CD8-positive, alpha-beta memory T cell (primary cell): Measurements from ENCODE around the gene SPEF1. TPM values are rescaled to one million over a fixed set of nuclear protein-coding genes. Genes with fewer than 3 reads are reported as not detected.

ENCODE experiments used
- CTCF ChIA-PET: fragments of 350-600 bp; sonication (Branson Sonifier 250); formaldehyde crosslinking; loops from one replicate; lab custom pipeline; 2021; ENCODE audit warnings: antibody characterized with exemption; lab: Charles Lee
- POLR2A ChIA-PET: fragments of 350-600 bp; sonication (Branson Sonifier 250); formaldehyde crosslinking; loops from one replicate; lab custom pipeline; 2021; ENCODE audit warnings: antibody characterized with exemption; lab: Charles Lee
- DNase-seq, 5 donors: peaks; one replicate each; pipeline versions ENCODE4 v3.0.0 to v3.0.0-alpha.2; 2020 to 2022; ENCODE audit warnings: mixed read lengths in 1 of 5
- H3K27ac ChIP-seq: one replicate; pipeline ENCODE4 v1.7.0; 2013; ENCODE audit warnings: low read depth, mild to moderate bottlenecking, low read length, moderate library complexity
- H3K27me3 ChIP-seq: 2 replicates; pipeline ENCODE4 v1.7.0; 2013; ENCODE audit warnings: low read length, mild to moderate bottlenecking; ENCODE audit not compliant: insufficient read depth, poor library complexity, severe bottlenecking
- H3K36me3 ChIP-seq: 2 replicates; pipeline ENCODE4 v1.7.0; 2013; ENCODE audit warnings: mild to moderate bottlenecking, low read length, moderate library complexity; ENCODE audit not compliant: insufficient read depth
- H3K4me1 ChIP-seq: 2 replicates; pipeline ENCODE4 v1.7.0; 2013; ENCODE audit warnings: mild to moderate bottlenecking, low read length, moderate library complexity; ENCODE audit not compliant: insufficient read depth
- H3K4me3 ChIP-seq: 2 replicates; pipeline ENCODE4 v1.7.0; 2013; ENCODE audit warnings: mild to moderate bottlenecking, low read length
- H3K9me3 ChIP-seq: 2 replicates; pipeline ENCODE4 v1.7.0; 2013; ENCODE audit warnings: mild to moderate bottlenecking, low read length
- H3K27ac Mint-ChIP-seq, 8 donors: one replicate each; pipeline ENCODE4 v1.8.0; 2020 to 2021; ENCODE audit warnings: mixed read lengths in 8 of 8, mild to moderate bottlenecking in 6 of 8, inconsistent platforms in 3 of 8, moderate library complexity in 3 of 8
- H3K27me3 Mint-ChIP-seq, 2 donors: one replicate each; pipeline ENCODE4 v1.8.0; 2020 to 2021; ENCODE audit warnings: mixed read lengths in 2 of 2, mild to moderate bottlenecking in 1 of 2, moderate library complexity in 1 of 2
- H3K36me3 Mint-ChIP-seq, 3 donors: one replicate each; pipeline ENCODE4 v1.8.0; 2020 to 2021; ENCODE audit warnings: mixed read lengths in 3 of 3, inconsistent platforms in 1 of 3, mild to moderate bottlenecking in 1 of 3
- H3K4me1 Mint-ChIP-seq, 3 donors: one replicate each; pipeline ENCODE4 v1.8.0; 2020 to 2021; ENCODE audit warnings: mixed read lengths in 3 of 3, inconsistent platforms in 1 of 3, mild to moderate bottlenecking in 1 of 3
- H3K4me3 Mint-ChIP-seq, 7 donors: one replicate each; pipeline ENCODE4 v1.8.0; 2020 to 2021; ENCODE audit warnings: mixed read lengths in 7 of 7, mild to moderate bottlenecking in 6 of 7, moderate library complexity in 4 of 7, inconsistent platforms in 2 of 7
- H3K9me3 Mint-ChIP-seq, 5 donors: one replicate each; pipeline ENCODE4 v1.8.0; 2020 to 2022; ENCODE audit warnings: mixed read lengths in 5 of 5, mild to moderate bottlenecking in 3 of 5, moderate library complexity in 2 of 5, inconsistent platforms in 1 of 5
- polyA plus RNA-seq: library from polyadenylated mRNA; unstranded; fragments of 300-500 nt; fragmentation: Illumina TruSeq; gene quantifications from one replicate; pipeline ENCODE4 v1.2.3, GENCODE V29; 2021
- total RNA-seq, 2 experiments: library from RNA; stranded (reverse); gene quantifications; one replicate each; pipeline ENCODE4 v1.2.3, GENCODE V29; 2021

Gene SPEF1
- total and polyA plus RNA-seq, 3 experiments from 2014 or later = 0.13 to 0.24 TPM; not detected in 1

DNA sequence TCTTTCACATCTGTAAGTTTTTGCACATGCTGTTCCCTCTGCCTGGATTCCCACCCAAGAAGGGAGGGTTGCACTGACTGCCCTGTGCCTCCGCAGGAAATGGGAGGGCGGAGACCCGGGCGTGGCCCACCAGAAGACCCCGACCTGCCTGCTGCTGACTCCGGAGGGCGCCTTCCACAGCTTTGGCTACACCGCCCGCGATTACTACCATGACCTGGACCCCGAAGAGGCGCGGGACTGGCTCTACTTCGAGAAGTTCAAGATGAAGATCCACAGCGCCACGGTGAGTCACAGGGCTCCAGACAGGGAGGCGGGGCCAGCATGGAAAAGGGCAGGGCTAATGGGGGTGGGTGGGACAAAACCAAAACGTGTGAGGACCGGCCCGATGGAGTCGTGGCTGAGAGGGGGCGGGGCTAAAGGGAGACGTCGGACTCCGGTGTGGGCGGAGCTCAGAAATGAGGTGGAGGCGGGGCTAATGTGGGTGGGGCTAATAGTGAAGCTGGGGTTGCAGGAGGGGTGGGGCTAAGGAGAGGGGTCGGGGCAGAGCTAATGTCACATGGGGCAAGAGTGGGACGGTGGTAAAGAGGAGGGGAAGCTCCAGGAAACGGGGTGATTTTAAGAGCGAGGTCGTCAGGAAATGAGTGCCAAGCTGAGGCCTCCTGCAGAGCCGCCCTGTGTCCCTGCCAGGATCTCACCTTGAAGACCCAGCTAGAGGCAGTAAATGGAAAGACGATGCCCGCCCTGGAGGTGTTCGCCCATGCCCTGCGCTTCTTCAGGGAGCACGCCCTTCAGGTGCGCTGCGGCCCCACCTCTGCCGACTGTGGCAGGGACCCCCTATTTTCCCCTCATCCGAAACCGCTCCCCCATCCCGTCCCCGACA is 36.2 kb downstream of the SPEF1 start:
- ChIA-PET CTCF (interaction anchor here (1.0 to 1.5 kb wide), 2 partner anchors 8 to 30 kb away, joined by 3 to 5 read pairs; no protein-coding TSS in a partner anchor), POLR2A (no interaction called here)
- peak overlapping the region; percentile 47 for H3K4me3 ChIP-seq
- Mint-ChIP-seq H3K36me3 (no peaks in the 10 kb centered on the region), H3K9me3 (no peaks in the 10 kb centered on the region), H3K27ac (peak overlapping the region in 5 of 8 donors; percentile 45 to 85 (median 48)), H3K4me3 (peak overlapping the region in 6 of 7 donors; percentile 56 to 78 (median 72)), H3K4me1 (peaks cover 9 to 13% (median 12%) of the 10 kb centered on the region in 3 donors), H3K27me3 (peaks cover 4 to 45% of the 10 kb centered on the region in 2 donors)
- H3K27me3 ChIP-seq = no peaks in the 10 kb centered on the region
- DNase-seq = peak; percentile 66 to 74 (median 68)
- peak overlapping the region; percentile 16 for H3K27ac ChIP-seq
- no peaks in the 10 kb centered on the region for H3K9me3 ChIP-seq
- no peaks in the 10 kb centered on the region for H3K36me3 ChIP-seq
- H3K4me1 ChIP-seq = peaks cover 5% of the 10 kb centered on the region

DNA sequence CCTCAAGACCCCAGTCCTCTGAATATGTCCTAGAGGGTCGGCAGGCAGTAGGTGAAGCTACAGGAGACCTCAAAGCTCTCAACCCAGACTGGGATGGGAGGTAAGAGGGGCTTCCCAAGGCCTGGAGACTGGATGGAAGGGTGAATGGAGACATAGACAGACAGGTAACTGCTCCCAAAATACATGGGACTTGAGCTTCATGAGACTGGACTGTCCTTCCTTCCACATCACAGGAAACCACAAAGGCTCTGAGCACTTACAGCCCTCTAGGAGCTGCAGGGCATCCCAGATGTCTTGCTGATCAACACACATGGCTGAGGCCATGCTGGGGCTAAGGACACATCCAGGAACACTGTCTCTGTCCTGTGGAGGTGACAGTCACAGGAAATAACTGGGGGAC is 37.2 kb downstream of the SPEF1 start:
- no peak overlapping the region for H3K4me3 ChIP-seq
- CTCF ChIA-PET = interaction anchor here (1.0 to 1.5 kb wide), 2 partner anchors 9 to 29 kb away, joined by 3 to 5 read pairs; no protein-coding TSS in a partner anchor
- H3K36me3 ChIP-seq = no peaks in the 10 kb centered on the region
- Mint-ChIP-seq H3K4me1 (peaks cover 9 to 13% (median 12%) of the 10 kb centered on the region in 3 donors), H3K27me3 (peaks cover 4 to 45% of the 10 kb centered on the region in 2 donors), H3K9me3 (no peaks in the 10 kb centered on the region), H3K4me3 (peak overlapping the region in 5 of 7 donors; percentile 43 to 78 (median 71)), H3K27ac (peak overlapping the region in 4 of 8 donors; percentile 11 to 63 (median 58)), H3K36me3 (no peaks in the 10 kb centered on the region)
- H3K27ac ChIP-seq = no peak overlapping the region
- H3K4me1 ChIP-seq = peaks cover 5% of the 10 kb centered on the region
- H3K27me3 ChIP-seq = no peaks in the 10 kb centered on the region
- no peak for DNase-seq
- POLR2A ChIA-PET = interaction anchor here (0.6 kb wide), 1 partner anchor 226 kb away, joined by 4 read pairs; no protein-coding TSS in a partner anchor
- H3K9me3 ChIP-seq = no peaks in the 10 kb centered on the region

DNA sequence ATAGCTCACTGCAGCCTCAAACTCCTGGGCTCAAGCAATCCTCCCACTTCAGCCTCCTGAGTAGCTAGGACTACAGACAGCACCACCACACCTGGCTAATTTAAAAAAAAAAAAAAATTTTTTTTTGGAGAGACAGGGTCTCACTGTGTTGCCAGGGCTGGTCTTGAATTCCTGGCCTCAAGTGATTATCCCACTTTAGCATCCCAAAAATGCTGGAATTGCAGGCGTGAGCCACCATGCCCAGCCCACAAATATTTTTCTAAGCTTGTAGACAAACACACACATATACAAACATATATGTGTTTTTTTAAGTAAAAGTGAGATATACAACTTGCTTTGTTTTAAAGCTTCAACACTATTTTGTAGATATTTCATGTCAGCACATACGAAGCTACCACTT is 38.0 kb downstream of the SPEF1 start:
- peaks cover 4 to 42% of the 10 kb centered on the region in 2 donors for H3K27me3 Mint-ChIP-seq
- no peak overlapping the region for H3K27ac Mint-ChIP-seq
- peaks cover 9 to 13% (median 12%) of the 10 kb centered on the region in 3 donors for H3K4me1 Mint-ChIP-seq
- H3K9me3 Mint-ChIP-seq = no peaks in the 10 kb centered on the region
- Histone ChIP-seq H3K4me1 (peaks cover 5% of the 10 kb centered on the region), H3K27me3 (no peaks in the 10 kb centered on the region), H3K9me3 (no peaks in the 10 kb centered on the region), H3K4me3 (no peak overlapping the region), H3K36me3 (no peaks in the 10 kb centered on the region), H3K27ac (no peak overlapping the region)
- DNase-seq = no peak
- H3K4me3 Mint-ChIP-seq = no peak overlapping the region
- ChIA-PET POLR2A (interaction anchor here (0.7 kb wide), 1 partner anchor 52 kb away, joined by 3 read pairs; no protein-coding TSS in a partner anchor), CTCF (no interaction called here)
- no peaks in the 10 kb centered on the region for H3K36me3 Mint-ChIP-seq

DNA sequence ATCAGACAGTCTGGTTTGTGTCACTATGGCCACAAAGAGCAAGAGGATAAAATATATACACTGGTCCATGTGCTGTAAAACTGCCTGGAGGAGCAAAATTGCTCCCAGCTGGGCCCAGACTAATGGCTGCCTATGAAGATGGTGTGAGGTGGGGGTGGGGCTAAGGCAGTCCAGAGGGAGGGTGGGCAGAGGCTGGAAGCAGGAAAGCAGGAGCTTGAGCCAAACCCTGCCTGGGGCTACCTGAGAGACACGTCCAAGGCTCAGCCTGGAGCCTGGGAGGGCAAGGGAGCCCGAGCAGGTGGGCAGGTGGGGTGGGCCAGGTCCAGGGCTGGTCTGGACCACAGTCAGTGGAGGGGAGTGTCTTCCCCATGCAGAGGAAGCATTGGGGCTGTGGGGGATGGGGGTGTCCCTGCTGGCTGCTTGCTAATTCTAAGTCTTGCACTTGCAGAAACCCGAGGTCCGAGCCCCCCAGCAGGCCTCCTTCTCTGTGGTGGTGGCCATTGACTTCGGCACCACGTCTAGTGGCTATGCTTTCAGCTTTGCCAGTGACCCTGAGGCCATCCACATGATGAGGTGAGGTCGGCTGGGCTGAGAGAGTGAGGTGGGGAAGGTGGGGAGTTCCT is 39.3 kb downstream of the SPEF1 start:
- DNase-seq = peak in 1 of 5 donors; percentile 39
- no peak overlapping the region for H3K27ac ChIP-seq
- H3K36me3 ChIP-seq = no peaks in the 10 kb centered on the region
- no peak overlapping the region for H3K4me3 ChIP-seq
- POLR2A ChIA-PET = no interaction called here
- CTCF ChIA-PET = interaction anchor here (1.3 kb wide), 1 partner anchor 11 kb away, joined by 4 read pairs; no protein-coding TSS in a partner anchor
- H3K27me3 Mint-ChIP-seq = peaks cover 0 to 32% of the 10 kb centered on the region in 2 donors
- no peaks in the 10 kb centered on the region for H3K27me3 ChIP-seq
- no peaks in the 10 kb centered on the region for H3K9me3 Mint-ChIP-seq
- H3K4me1 Mint-ChIP-seq = peaks cover 9 to 13% (median 12%) of the 10 kb centered on the region in 3 donors
- no peak overlapping the region for H3K27ac Mint-ChIP-seq
- no peaks in the 10 kb centered on the region for H3K9me3 ChIP-seq
- H3K36me3 Mint-ChIP-seq = no peaks in the 10 kb centered on the region
- H3K4me3 Mint-ChIP-seq = no peak overlapping the region
- peaks cover 5% of the 10 kb centered on the region for H3K4me1 ChIP-seq

DNA sequence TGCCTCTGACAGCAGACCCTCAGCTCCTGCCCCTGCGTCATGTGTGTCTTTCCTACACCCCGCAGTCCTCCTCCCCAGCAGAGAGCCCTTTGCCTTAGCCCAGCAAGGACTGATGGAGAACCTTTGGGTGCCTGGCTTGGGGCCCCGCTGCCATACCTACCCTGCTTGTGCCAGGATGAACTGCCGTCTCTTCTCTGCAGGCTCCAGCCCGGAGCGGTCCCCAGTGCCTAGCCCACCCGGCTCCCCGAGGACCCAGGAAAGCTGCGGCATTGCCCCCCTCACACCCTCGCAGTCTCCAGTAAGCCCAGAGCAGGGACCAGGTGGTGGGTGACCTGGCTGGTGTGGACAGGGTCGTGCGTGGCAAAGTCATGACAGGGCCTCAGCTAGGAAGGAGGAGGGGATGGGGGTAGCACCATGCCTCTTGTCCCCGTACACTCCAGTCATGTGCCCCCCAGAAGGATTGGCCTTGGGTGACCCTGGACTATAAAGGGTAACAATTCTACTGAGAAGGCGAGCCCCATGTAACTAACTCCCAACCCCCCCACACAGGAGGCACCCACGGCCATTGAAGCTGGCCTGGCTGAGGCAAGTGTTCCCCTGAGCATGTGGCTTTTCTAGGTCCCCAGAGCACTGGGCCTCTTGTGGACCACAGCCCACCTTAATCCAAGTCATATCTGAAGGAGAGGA is 40.5 kb downstream of the SPEF1 start:
- Histone ChIP-seq H3K27me3 (no peaks in the 10 kb centered on the region), H3K9me3 (no peaks in the 10 kb centered on the region), H3K27ac (no peak overlapping the region), H3K4me3 (no peak overlapping the region), H3K4me1 (peaks cover 5% of the 10 kb centered on the region), H3K36me3 (no peaks in the 10 kb centered on the region)
- CTCF ChIA-PET = interaction anchor here (1.2 to 1.3 kb wide), 3 partner anchors 12 to 27 kb away, joined by 3 to 4 read pairs (median 3); partner anchors contain the start of gene ADISSP
- Mint-ChIP-seq H3K27ac (no peak overlapping the region), H3K36me3 (no peaks in the 10 kb centered on the region), H3K4me1 (peaks cover 9 to 13% (median 12%) of the 10 kb centered on the region in 3 donors), H3K4me3 (no peak overlapping the region), H3K27me3 (peaks cover 0 to 23% of the 10 kb centered on the region in 2 donors), H3K9me3 (no peaks in the 10 kb centered on the region)
- POLR2A ChIA-PET = no interaction called here
- DNase-seq = peak in 1 of 5 donors; percentile 37

DNA sequence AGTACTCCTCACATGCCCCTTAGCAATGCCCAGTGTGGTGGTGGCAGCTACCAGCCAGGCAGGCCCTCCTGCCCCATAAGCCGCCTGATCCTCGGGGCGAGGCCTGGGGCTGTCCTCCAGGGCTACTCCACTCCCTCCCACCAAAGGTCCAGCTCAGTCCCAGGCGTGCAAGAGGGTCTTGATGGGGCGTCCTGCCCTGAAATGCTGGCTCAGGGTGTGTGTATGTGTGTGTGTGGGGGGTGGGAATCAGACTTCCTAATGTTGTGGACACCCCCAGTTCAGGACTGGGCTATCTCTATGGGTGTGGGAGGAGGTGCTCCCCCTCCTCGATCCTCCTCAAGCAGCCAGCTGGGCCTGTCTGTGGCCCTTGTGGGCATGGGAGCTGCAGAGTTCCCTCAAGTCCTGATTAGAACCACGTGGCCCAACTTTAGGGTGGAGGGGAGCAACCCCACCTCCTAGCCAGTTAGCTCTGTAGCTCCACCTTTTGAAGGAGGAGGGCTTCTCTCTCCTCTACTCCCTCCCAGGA is 41.3 kb downstream of the SPEF1 start:
- H3K36me3 ChIP-seq = no peaks in the 10 kb centered on the region
- no peaks in the 10 kb centered on the region for H3K9me3 ChIP-seq
- ChIA-PET CTCF (interaction anchor here (1.2 kb wide), 1 partner anchor 13 kb away, joined by 3 read pairs; no protein-coding TSS in a partner anchor), POLR2A (no interaction called here)
- H3K4me3 Mint-ChIP-seq = no peak overlapping the region
- no peaks in the 10 kb centered on the region for H3K36me3 Mint-ChIP-seq
- H3K9me3 Mint-ChIP-seq = no peaks in the 10 kb centered on the region
- H3K27me3 ChIP-seq = no peaks in the 10 kb centered on the region
- H3K4me1 ChIP-seq = peaks cover 5% of the 10 kb centered on the region
- H3K27ac Mint-ChIP-seq = peak overlapping the region in 1 of 8 donors; percentile 68
- peaks cover 0 to 20% of the 10 kb centered on the region in 2 donors for H3K27me3 Mint-ChIP-seq
- peaks cover 7 to 10% (median 8%) of the 10 kb centered on the region in 3 donors for H3K4me1 Mint-ChIP-seq
- H3K27ac ChIP-seq = no peak overlapping the region
- DNase-seq = no peak
- no peak overlapping the region for H3K4me3 ChIP-seq
